Hepatocyte (in vitro differentiated cells): ENCODE measurements around the gene TMEM14B.

Source experiments
- EZH2phosphoT487 ChIP-seq: fragments of 200-600 bp; sonication (generic); IDR thresholded peaks from one replicate; pipeline ENCODE4 v1.6.1; 2018; ENCODE audit warnings: antibody characterized with exemption, mild to moderate bottlenecking, low read depth, moderate library complexity; ENCODE audit not compliant: unreplicated experiment, severe bottlenecking
- TF ChIP-seq, protein P1 (sequence below): fragments of 200-600 bp; sonication (generic); IDR thresholded peaks from 2 replicates; pipeline ENCODE4 v1.5.1; 2016; ENCODE audit warnings: antibody characterized with exemption, mild to moderate bottlenecking; ENCODE audit not compliant: poor library complexity

DNA sequence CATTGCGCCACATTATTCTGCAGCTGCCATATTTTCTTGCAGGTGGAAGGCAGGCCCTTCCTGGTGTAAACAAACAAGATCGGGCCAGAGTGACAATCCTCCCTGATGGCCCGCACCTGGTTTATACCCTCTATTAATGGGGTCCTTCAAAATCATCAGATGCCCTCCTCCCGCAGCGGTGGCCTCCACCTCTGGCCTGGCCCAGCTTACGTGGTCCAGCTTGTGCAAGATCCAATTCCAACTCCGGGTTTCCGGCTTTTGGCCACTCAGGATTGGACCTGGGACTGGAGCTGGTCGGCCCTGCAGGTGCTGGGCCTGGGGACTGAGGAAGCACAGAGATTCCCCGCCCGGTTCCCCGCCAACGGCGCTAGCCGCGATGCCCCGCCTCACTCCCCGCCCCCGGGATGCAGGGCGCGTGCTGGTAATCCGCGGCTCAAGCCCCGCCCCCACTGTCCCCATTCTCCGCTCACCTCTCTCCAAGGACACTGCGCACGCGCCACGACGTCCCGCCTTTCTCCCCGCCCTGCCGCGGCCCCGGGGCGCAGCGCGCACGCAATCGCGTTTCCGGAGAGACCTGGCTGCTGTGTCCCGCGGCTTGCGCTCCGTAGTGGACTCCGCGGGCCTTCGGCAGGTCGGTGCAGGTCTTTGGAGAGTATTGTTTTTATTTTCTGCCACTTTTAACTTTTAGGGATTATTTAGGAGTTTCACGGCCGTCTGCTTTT, at the start of gene TMEM14B:
- no peak for TF ChIP-seq EZH2phosphoT487
- TF ChIP-seq, protein P1, sequence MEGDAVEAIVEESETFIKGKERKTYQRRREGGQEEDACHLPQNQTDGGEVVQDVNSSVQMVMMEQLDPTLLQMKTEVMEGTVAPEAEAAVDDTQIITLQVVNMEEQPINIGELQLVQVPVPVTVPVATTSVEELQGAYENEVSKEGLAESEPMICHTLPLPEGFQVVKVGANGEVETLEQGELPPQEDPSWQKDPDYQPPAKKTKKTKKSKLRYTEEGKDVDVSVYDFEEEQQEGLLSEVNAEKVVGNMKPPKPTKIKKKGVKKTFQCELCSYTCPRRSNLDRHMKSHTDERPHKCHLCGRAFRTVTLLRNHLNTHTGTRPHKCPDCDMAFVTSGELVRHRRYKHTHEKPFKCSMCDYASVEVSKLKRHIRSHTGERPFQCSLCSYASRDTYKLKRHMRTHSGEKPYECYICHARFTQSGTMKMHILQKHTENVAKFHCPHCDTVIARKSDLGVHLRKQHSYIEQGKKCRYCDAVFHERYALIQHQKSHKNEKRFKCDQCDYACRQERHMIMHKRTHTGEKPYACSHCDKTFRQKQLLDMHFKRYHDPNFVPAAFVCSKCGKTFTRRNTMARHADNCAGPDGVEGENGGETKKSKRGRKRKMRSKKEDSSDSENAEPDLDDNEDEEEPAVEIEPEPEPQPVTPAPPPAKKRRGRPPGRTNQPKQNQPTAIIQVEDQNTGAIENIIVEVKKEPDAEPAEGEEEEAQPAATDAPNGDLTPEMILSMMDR, result no peak
